Stimulated activated naive CD8-positive, alpha-beta T cell treated with anti-CD3 and anti-CD28 coated beads, Interleukin-15, Interleukin-2, amounts not matched to agents 100 ng/mL and 50 ng/mL, for 24 hours (primary cell): ENCODE results near the gene TIMM17B.
"Not testable (repeated sequence)": the region's sequence is repeated elsewhere in the genome, so short reads cannot be mapped to it uniquely, and the experiment has no call there.

Experiments used
- H3K27ac Mint-ChIP-seq: one replicate; pipeline ENCODE4 v1.8.0; 2021; ENCODE audit warnings: mild to moderate bottlenecking, mixed read lengths
- H3K27me3 Mint-ChIP-seq: one replicate; pipeline ENCODE4 v1.8.0; 2021; ENCODE audit warnings: mixed read lengths
- H3K36me3 Mint-ChIP-seq: one replicate; pipeline ENCODE4 v1.8.0; 2021; ENCODE audit warnings: low read depth, mixed read lengths
- H3K4me1 Mint-ChIP-seq: one replicate; pipeline ENCODE4 v1.8.0; 2021; ENCODE audit warnings: low read depth, mixed read lengths
- H3K4me3 Mint-ChIP-seq: one replicate; pipeline ENCODE4 v1.8.0; 2021; ENCODE audit warnings: mild to moderate bottlenecking, mixed read lengths
- H3K9me3 Mint-ChIP-seq: one replicate; pipeline ENCODE4 v1.8.0; 2021; ENCODE audit warnings: mixed read lengths

TIMM17B gene

DNA sequence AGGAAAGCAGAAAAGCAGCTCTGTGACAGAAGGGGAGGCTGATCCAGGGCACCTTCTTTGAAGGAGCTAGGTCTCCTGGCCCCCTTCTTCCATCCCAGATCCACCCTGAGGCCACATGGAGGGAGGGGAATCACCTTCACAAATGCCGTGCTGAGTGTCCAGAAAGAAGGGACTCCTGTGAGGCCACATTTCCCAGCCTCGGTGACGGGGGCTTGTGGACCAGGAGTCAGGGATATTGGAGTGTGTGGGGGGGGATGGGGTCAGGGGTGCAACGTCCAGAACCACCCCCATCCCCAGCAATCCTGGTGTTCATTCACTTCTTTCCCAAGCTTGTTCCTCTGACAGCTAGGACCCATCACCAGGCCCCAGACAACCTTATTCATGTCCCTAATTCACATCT, 4.7 kb downstream of the TIMM17B start:
- Mint-ChIP-seq H3K27me3 (no peaks in the 10 kb centered on the region), H3K4me1 (peaks cover 28% of the 10 kb centered on the region), H3K4me3 (no peak overlapping the region), H3K27ac (no peak overlapping the region), H3K9me3 (no peaks in the 10 kb centered on the region), H3K36me3 (peaks cover 5% of the 10 kb centered on the region)

DNA sequence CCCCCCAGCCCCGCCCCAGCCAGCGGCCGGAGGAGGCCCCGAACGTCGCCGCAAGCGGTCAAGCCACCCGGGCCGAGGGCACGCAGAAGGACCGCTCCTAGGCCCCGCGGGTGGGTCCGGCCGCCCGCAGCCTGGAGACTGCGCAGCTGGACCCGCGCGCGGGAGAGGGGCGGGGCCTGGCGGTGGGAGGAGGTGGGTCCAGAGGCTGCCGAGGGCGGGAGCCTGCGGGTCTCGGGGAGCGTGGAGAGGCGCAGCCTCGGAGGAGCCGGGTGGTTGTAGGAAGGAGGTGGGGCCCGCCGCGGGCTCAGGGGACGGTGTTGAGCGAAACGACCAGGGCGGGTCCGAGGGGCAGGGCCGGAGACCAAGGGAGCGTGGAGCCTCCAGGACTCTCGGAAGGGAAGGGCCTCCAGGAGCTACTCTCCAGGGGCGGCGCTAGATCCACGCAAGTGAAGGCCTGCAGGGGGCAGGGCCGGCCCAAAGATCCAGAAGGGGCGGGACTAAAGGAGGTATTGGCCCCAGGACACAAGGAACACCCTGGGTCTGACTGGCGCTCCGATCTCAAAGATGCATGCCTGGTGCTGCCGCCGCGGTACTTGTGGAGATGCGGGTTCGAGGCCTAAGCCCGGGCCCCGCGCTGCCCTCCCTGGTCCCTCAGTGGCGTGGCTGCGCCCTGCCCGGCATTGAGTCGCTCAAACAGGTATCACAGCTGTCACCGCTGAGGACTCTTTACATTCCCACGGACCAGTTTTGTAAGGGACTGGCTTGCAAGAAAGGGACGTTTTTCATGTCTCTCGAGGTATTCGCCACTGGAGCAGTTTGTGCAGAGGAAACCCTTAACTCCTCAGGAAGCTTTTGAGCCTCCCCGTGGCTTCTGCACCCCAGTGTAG, 5.9 kb downstream of the TIMM17B start:
- H3K36me3 Mint-ChIP-seq, result peaks cover 5% of the 10 kb centered on the region
- H3K27ac Mint-ChIP-seq, result peak overlapping the region; percentile 26
- no peaks in the 10 kb centered on the region for H3K27me3 Mint-ChIP-seq
- H3K4me3 Mint-ChIP-seq, result peak overlapping the region; percentile 63
- H3K9me3 Mint-ChIP-seq, result no peaks in the 10 kb centered on the region
- H3K4me1 Mint-ChIP-seq, result peaks cover 21% of the 10 kb centered on the region

DNA sequence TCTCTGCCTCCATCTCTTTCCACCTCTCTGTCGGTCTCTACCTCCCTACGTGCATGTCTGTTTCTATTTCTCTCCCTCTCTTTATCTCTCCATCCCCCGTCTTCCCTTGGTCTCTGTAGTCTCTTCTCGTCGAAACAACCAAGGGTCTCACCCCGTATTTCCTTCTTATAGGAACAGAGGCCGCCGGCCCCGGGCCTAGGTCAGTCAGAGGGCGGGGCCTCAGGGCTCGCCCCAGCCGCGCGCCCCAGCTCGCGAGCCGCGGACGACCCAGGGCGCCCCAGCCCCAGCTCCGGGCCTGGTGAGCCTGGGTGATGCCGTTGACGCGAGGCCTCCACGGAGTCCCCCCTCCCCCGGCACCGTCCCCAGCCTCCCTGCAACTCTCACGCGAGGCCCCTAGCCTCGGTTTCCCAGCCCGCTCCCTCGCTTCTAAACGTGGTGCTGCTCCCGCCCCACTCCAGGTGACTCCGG, 6.6 kb downstream of the TIMM17B start:
- Mint-ChIP-seq H3K27ac (peak overlapping the region; percentile 78), H3K9me3 (no peaks in the 10 kb centered on the region), H3K4me1 (peaks cover 16% of the 10 kb centered on the region), H3K36me3 (peaks cover 5% of the 10 kb centered on the region), H3K27me3 (no peaks in the 10 kb centered on the region), H3K4me3 (peak overlapping the region; percentile 75)

DNA sequence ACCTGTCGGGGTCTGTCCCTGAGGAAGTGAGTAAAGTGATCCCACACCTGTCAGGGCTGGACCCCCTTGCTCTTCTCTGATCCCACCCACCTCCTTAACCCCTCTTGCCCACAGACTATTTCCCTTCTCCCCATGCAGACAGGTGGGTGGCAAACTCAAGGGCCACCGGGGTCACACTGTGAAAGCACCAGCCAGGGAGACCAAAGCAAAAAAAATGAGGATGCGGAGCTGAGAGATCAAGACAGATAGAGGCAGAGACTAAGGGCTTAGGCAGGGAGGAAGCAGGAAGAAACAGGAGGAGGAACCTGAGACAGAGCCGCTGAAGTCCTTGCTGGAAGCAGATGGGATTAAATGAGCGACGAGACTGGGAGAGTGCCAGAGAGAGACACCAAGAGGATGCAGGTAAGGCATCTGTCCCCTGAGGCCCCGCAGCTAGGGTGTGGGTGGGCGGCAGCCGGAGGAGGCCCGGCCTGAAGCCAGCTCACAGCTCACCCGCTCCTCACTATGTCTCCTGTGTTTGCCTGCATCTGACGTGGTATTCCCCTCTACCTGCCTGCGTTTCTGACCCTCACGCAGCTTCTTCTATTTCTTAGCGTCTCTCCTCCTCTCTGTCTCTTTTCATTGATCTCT, 7.2 kb downstream of the TIMM17B start:
- H3K36me3 Mint-ChIP-seq, result peaks cover 3% of the 10 kb centered on the region
- peak overlapping the region; percentile 75 for H3K4me3 Mint-ChIP-seq
- no peaks in the 10 kb centered on the region for H3K27me3 Mint-ChIP-seq
- H3K4me1 Mint-ChIP-seq, result peaks cover 16% of the 10 kb centered on the region
- H3K9me3 Mint-ChIP-seq, result no peaks in the 10 kb centered on the region
- peak overlapping the region; percentile 78 for H3K27ac Mint-ChIP-seq

DNA sequence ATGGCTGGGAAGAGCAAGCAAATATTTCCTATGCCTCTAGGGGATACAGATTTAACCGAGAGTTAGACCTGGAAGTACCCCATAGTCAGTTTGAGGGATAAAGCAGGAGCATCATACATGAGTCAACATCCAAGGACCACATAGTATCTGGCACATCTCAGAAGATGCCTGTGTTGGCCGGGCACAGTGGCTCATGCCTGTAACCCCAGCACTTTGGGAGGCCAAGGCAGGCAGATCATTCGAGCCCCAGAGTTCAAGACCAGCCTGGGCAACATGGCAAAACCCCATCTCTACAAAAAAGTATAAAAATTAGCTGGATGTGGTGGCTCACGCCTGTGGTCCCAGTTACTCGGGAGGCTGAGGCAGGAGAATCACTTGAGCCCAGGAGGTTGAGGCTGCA, 11.0 kb downstream of the TIMM17B start:
- not testable (repeated sequence) for H3K36me3 Mint-ChIP-seq, H3K27me3 Mint-ChIP-seq, H3K4me1 Mint-ChIP-seq, H3K9me3 Mint-ChIP-seq, H3K27ac Mint-ChIP-seq, H3K4me3 Mint-ChIP-seq

DNA sequence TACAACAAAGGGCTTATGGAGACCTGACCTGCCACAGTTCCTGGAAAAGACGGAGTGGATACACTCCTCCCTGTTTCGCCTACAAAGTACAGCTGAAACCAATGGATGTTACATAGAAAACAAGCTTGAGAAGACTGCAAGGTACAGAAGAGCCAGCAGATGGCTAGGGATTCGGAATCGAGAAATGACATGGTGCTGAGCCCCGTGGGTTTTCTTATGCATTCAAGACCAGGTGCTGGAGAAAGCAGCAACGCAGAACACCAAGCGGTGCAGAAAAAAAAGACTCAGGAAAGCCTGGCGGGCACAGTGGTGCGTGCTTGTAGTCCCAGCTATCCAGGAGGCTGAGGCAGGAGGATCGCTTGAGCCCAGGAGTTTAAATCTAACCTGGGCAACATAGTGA, 13.8 kb downstream of the TIMM17B start:
- H3K4me3 Mint-ChIP-seq, result no peak overlapping the region
- H3K9me3 Mint-ChIP-seq, result no peaks in the 10 kb centered on the region
- H3K4me1 Mint-ChIP-seq, result no peaks in the 10 kb centered on the region
- H3K27me3 Mint-ChIP-seq, result no peaks in the 10 kb centered on the region
- no peaks in the 10 kb centered on the region for H3K36me3 Mint-ChIP-seq
- no peak overlapping the region for H3K27ac Mint-ChIP-seq

DNA sequence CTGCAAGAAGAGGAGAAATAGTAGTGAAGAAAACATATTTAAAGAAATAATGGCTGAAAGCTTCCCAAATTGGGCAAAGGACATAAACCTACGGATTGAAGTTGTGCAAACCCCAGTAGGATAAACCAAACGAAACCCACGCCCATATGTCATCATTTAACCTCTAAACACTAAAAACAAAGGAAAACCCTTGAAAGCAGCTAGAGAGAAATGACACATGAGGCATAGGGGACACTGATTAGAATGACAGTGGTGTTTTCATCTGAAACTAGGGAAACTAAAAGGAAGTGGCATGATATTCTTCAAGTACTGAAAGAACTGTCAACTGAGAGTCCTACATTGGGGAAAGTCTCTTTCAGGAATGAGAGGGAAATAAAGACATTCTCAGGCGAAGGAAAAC, 20.6 kb downstream of the TIMM17B start:
- H3K27me3 Mint-ChIP-seq, H3K4me1 Mint-ChIP-seq, H3K36me3 Mint-ChIP-seq, H3K27ac Mint-ChIP-seq, H3K4me3 Mint-ChIP-seq, H3K9me3 Mint-ChIP-seq: not testable (repeated sequence)

DNA sequence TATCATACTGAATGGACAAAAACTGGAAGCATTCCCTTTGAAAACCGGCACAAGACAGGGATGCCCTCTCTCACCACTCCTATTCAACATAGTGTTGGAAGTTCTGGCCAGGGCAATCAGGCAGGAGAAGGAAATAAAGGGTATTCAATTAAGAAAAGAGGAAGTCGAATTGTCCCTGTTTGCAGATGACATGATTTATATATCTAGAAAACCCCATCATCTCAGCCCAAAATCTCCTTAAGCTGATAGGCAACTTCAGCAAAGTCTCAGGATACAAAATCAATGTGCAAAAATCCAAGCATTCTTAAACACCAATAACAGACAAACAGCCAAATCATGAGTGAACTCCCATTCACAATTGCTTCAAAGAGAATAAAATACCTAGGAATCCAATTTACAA, 25.6 kb downstream of the TIMM17B start:
- not testable (repeated sequence) for H3K4me1 Mint-ChIP-seq, H3K27me3 Mint-ChIP-seq, H3K27ac Mint-ChIP-seq, H3K36me3 Mint-ChIP-seq, H3K9me3 Mint-ChIP-seq, H3K4me3 Mint-ChIP-seq

DNA sequence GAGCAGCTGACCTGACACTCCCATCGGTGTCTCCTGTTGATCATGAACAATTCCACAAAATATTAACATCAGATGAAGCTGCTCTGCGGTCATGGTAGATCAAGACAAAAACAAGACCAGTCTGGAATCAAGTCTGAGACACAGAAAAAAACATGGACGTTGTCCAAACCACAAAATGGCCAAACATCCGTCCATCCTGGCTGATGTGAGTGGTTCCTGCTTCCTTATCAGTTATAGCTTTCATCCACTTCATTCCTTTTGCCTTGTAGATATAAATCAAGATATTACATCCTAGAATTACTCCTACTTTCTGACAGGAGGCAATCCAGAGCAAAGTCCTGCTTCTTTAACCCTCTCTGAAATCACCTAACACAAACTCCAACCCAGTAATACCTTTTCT, 33.4 kb downstream of the TIMM17B start:
- no peak overlapping the region for H3K4me3 Mint-ChIP-seq
- no peaks in the 10 kb centered on the region for H3K4me1 Mint-ChIP-seq
- no peaks in the 10 kb centered on the region for H3K9me3 Mint-ChIP-seq
- H3K27me3 Mint-ChIP-seq, result no peaks in the 10 kb centered on the region
- H3K27ac Mint-ChIP-seq, result no peak overlapping the region
- H3K36me3 Mint-ChIP-seq, result no peaks in the 10 kb centered on the region

DNA sequence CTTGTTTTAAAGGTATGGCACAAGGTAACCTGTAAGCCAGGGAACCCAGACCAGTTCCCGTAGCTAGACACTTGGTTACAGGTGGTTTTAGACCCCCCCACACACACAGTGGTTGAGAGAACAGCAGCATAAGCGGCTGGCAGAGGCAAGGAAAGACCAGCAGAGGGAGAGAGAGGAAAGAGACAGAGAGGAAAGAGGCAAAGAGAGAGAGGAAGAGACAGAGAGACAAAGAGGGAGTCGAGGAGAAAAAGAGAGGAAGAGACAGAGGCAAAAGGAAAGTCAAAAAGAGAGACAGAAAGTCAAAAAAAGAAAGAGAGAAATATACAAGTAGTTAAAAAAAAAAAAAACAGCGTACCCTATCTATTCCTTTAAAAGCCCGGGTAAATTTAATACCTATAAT, 42.7 kb downstream of the TIMM17B start:
- H3K27ac Mint-ChIP-seq, result no peak overlapping the region
- H3K27me3 Mint-ChIP-seq, result peaks cover 3% of the 10 kb centered on the region
- H3K36me3 Mint-ChIP-seq, result no peaks in the 10 kb centered on the region
- H3K4me3 Mint-ChIP-seq, result no peak overlapping the region
- no peaks in the 10 kb centered on the region for H3K9me3 Mint-ChIP-seq
- H3K4me1 Mint-ChIP-seq, result no peaks in the 10 kb centered on the region

DNA sequence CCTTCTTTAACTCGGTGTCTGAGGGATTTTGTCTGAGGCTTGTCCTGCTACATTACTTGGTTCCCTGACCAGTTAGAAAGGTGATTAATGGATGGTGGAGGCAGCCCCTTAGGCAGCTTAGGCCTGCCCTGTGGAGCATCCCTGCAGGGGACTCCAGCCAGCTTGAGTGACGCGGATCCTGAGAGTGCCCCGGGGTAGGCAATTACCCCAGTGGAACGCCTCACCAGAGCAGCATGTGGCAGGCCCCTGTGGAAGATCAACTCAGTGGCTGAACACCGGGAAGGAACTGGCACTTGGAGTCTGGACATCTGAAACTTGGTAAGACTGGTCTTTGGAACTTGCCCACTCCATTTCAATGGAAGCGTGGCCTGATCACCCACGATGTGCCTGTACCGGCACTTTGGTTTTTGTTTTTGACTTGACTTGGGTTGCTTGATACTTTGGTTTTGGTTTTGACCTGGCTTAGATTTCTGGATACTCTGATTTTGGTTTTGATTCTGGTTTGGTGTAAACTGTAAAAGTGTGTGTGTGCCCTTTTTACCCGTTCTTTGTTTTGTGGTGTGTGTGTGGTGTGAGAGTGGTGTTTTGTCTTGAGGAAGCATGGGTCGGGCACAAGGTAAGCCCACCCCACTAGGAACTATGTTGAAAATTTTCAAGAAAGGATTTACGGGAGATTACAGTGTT, 43.3 kb downstream of the TIMM17B start:
- not testable (repeated sequence) for H3K27me3 Mint-ChIP-seq, H3K9me3 Mint-ChIP-seq, H3K36me3 Mint-ChIP-seq, H3K27ac Mint-ChIP-seq, H3K4me3 Mint-ChIP-seq, H3K4me1 Mint-ChIP-seq

DNA sequence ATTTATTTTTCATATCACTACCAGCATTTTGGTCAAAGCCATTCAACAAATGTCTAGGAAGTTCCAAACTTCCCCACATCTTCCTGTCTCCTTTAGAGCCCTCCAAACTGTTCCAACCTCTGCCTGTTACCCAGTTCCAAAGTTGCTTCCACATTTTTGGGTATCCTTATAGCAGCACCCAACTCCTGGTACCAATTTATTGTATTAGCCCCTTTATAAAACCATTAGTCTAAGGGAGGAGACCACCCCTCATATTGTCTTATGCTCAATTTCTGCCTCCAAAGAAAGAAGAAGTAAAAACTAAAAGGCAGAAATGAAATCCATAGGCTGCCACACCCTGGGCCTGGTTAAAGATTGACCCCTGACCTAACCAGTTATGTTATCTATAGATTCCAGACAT, 44.1 kb downstream of the TIMM17B start:
- H3K27ac Mint-ChIP-seq, H3K27me3 Mint-ChIP-seq, H3K9me3 Mint-ChIP-seq, H3K4me1 Mint-ChIP-seq, H3K4me3 Mint-ChIP-seq, H3K36me3 Mint-ChIP-seq: not testable (repeated sequence)

DNA sequence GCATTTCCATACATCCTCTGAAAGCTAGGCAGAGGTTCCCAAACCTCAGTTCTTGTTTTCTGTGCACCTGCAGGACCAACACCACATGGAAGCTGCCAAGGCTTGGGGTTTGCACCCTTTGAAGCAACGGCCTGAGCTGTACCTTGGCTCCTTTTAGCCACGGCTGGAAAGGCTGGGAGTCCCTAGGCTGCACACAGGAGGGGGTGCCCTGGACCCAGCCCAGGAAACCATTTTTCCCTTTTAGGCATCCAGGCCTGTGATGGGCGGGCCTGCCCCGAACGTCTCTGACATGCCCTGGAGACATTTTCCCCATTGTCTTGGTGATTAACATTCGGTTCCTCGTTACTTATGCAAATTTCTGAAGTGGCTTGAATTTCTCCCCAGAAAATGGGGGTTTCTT, 44.7 kb downstream of the TIMM17B start:
- no peaks in the 10 kb centered on the region for H3K36me3 Mint-ChIP-seq
- peaks cover 3% of the 10 kb centered on the region for H3K27me3 Mint-ChIP-seq
- no peaks in the 10 kb centered on the region for H3K9me3 Mint-ChIP-seq
- no peak overlapping the region for H3K4me3 Mint-ChIP-seq
- peaks cover 5% of the 10 kb centered on the region for H3K4me1 Mint-ChIP-seq
- H3K27ac Mint-ChIP-seq, result no peak overlapping the region

DNA sequence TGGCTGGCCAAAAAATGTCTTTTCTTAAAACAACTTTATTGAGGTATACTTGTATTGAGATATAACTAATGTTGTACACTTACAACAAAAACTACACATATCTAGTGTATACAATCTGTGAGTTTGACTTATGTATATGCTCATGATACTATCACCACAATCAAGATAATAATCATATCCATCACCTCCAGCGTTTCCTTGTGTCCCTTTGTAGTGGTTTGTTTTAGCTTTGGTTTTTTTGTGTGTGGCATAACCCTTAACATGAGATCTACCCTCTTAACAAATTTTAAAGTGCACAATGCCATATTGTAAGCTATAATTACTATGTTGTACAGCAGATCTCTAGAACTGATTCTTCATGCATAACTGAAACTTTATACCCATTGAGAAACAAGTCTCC, 48.7 kb downstream of the TIMM17B start:
- no peaks in the 10 kb centered on the region for H3K27me3 Mint-ChIP-seq
- no peak overlapping the region for H3K4me3 Mint-ChIP-seq
- H3K9me3 Mint-ChIP-seq, result no peaks in the 10 kb centered on the region
- H3K36me3 Mint-ChIP-seq, result no peaks in the 10 kb centered on the region
- H3K27ac Mint-ChIP-seq, result no peak overlapping the region
- peaks cover 5% of the 10 kb centered on the region for H3K4me1 Mint-ChIP-seq
